ENCODE data around the gene PARN. TPM values are rescaled to one million over a fixed set of nuclear protein-coding genes. Genes with fewer than 3 reads are reported as not detected.

Gene PARN
- total and polyA plus RNA-seq, 2 of the 4 experiments (the other 2 are of a cell fraction) = 24.6 to 25.1 TPM

- DNase-seq (no peak), ATAC-seq (ENCODE audit: low read depth) (no peak)
- Histone ChIP-seq H2BK5ac (ENCODE audit: low read depth, low read length, poor library complexity, severe bottlenecking) (no peak overlapping the region), H2AFZ (replicated peaks; ENCODE audit: low read length, poor library complexity) (no peak overlapping the region), H3K79me1 (ENCODE audit: low read depth in 1 of 2, low read length in 2 of 2) (no peaks in the 10 kb centered on the region), H2BK15ac (ENCODE audit: low read depth, low read length) (no peak overlapping the region), H3K9me3 (ENCODE audit: control insufficient read depth, insufficient read depth, low read length) (no peaks in the 10 kb centered on the region), H3K27ac (ENCODE audit: insufficient read depth, low read length) (no peak overlapping the region), H2AK5ac (ENCODE audit: low read depth, low read length) (no peak overlapping the region), H4K8ac (ENCODE audit: low read depth in 2 of 2, low read length in 2 of 2) (no peak overlapping the region), H3K9ac (ENCODE audit: low read depth, low read length) (no peak overlapping the region), H3K4me1 (ENCODE audit: control insufficient read depth, insufficient read depth, low read length) (no peaks in the 10 kb centered on the region), H3K14ac (replicated peaks; ENCODE audit: low read depth, low read length) (no peak overlapping the region), H3K4ac (ENCODE audit: low read depth, low read length) (no peak overlapping the region), H3K18ac (ENCODE audit: low read depth, low read length) (no peak overlapping the region), H3K9me1 (ENCODE audit: insufficient read depth, low read length) (peaks cover 4% of the 10 kb centered on the region; the same call in 1 of the 2 replicates), H4K91ac (ENCODE audit: insufficient read depth, low read depth, low read length) (no peak overlapping the region), H3K27me3 (ENCODE audit: control insufficient read depth, insufficient read depth, low read length) (no peaks in the 10 kb centered on the region), H2BK120ac (ENCODE audit: low read depth, low read length) (no peak overlapping the region), H3K4me3 (ENCODE audit: insufficient read depth, low read depth, low read length) (no peak overlapping the region), H3K23ac (ENCODE audit: low read depth, low read length) (no peak overlapping the region), H2BK20ac (ENCODE audit: low read depth, low read length) (no peak overlapping the region), H2AK9ac (replicated peaks; ENCODE audit: low read depth, low read length, poor library complexity) (no peak overlapping the region), H3K36me3 (ENCODE audit: control insufficient read depth, insufficient read depth, low read length) (peaks cover 50% of the 10 kb centered on the region), H3K56ac (ENCODE audit: extremely low read depth, insufficient read depth, low read length) (no peak overlapping the region), H4K5ac (ENCODE audit: low read depth, low read length) (no peak overlapping the region), H4K20me1 (ENCODE audit: insufficient read depth, low read length) (no peaks in the 10 kb centered on the region), H3K4me2 (ENCODE audit: low read depth, low read length) (no peak overlapping the region)
- BruUV-seq (replicated peaks) = no TSS peak
- intact Hi-C loops (cut with micrococcal nuclease) = no loop called here
- ChIA-PET CTCF (no interaction called here), POLR2A (ENCODE audit: unreplicated experiment) (interaction anchor here (0.6 kb wide), 1 partner anchor 587 kb away, joined by 3 read pairs; no protein-coding TSS in a partner anchor)
- in situ Hi-C loops (cut with MboI; ENCODE audit: low sequenced_read_pairs) = no loop called here
- TF ChIP-seq MAFK (IDR thresholded peaks at IDR 0.05; ENCODE audit: low read depth, low read length) (no peak), MAZ (IDR thresholded peaks at IDR 0.05; ENCODE audit: borderline replicate concordance, low read depth, low read length) (no peak)
- dilution Hi-C loops (cut with HindIII; ENCODE audit: low sequenced_read_pairs, unreplicated experiment) = no loop called here
- WGBS, 2 experiments (ENCODE audit: extremely low coverage in 2 of 2, insufficient read length in 1 of 2) = no CpG with 5 or more reads among the region's 4 CpGs
These were observed 21.9 kb downstream of the PARN start for GRCh38 chr16:14608111-14608566.
